Neutrophil (primary cell): ENCODE measurements around the gene SELENOV.

Experiments used
- H3K27ac ChIP-seq: fragments of 200-600 bp; sonication (generic); 2 replicates; pipeline ENCODE4 v1.5.1; 2016; ENCODE audit warnings: mild to moderate bottlenecking, moderate library complexity
- H3K27me3 ChIP-seq: fragments of 200-600 bp; sonication (generic); 2 replicates; pipeline ENCODE4 v1.6.0; 2016; ENCODE audit warnings: mild to moderate bottlenecking
- H3K36me3 ChIP-seq: fragments of 200-600 bp; sonication (generic); 2 replicates; pipeline ENCODE4 v1.5.1; 2017
- H3K4me1 ChIP-seq, 2 experiments: fragments of 200-600 bp in 1 of 2; sonication (generic) in 1 of 2; 1 replicate in 1 of 2; 2 replicates in 1 of 2; pipeline versions ENCODE4 v1.5.1 to v1.6.1; 2013 to 2016; ENCODE audit warnings: low read depth in 1 of 2, low read length in 1 of 2, mild to moderate bottlenecking in 1 of 2, moderate library complexity in 1 of 2; ENCODE audit not compliant: control insufficient read depth in 1 of 2, insufficient read depth in 1 of 2
- H3K4me3 ChIP-seq, 2 experiments: fragments of 200-600 bp in 1 of 2; sonication (generic) in 1 of 2; 1 replicate in 1 of 2; 2 replicates in 1 of 2; pipeline ENCODE4 v1.5.1; 2013 to 2016; ENCODE audit warnings: low read depth in 1 of 2, low read length in 1 of 2, mild to moderate bottlenecking in 1 of 2, moderate library complexity in 1 of 2
- H3K9me3 ChIP-seq: fragments of 200-600 bp; sonication (generic); 2 replicates; pipeline ENCODE4 v1.5.1; 2016
- TF ChIP-seq, protein P1 (sequence below): fragments of 200-600 bp; sonication (generic); IDR thresholded peaks from 2 replicates; pipeline ENCODE4 v1.5.1; 2016; ENCODE audit warnings: antibody characterized with exemption

The SELENOV gene

DNA sequence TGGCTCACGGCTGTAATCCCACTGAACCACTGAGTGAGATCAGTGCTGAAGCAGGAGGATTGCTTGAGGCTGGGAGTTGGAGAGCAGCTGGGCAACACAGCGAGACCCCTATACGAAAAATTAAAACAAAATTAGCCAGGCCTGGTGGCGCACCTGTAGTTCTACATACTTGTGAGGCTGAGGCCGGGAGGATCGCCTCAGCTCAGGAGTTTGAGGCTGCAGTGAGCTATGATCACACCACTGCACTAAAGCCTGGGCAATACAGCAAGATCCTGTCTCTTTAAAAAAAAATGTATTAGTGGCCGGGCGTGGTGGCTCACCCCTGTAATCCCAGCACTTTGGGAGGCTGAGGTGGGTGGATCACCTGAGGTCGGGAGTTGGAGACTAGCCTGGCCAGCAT lies 6.3 kb upstream of the SELENOV start:
- TF ChIP-seq, protein P1, sequence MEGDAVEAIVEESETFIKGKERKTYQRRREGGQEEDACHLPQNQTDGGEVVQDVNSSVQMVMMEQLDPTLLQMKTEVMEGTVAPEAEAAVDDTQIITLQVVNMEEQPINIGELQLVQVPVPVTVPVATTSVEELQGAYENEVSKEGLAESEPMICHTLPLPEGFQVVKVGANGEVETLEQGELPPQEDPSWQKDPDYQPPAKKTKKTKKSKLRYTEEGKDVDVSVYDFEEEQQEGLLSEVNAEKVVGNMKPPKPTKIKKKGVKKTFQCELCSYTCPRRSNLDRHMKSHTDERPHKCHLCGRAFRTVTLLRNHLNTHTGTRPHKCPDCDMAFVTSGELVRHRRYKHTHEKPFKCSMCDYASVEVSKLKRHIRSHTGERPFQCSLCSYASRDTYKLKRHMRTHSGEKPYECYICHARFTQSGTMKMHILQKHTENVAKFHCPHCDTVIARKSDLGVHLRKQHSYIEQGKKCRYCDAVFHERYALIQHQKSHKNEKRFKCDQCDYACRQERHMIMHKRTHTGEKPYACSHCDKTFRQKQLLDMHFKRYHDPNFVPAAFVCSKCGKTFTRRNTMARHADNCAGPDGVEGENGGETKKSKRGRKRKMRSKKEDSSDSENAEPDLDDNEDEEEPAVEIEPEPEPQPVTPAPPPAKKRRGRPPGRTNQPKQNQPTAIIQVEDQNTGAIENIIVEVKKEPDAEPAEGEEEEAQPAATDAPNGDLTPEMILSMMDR, result no peak
- no peak overlapping the region for H3K4me3 ChIP-seq
- H3K27me3 ChIP-seq, result peaks cover 93% of the 10 kb centered on the region
- peaks cover 0 to 3% of the 10 kb centered on the region in 2 experiments for H3K4me1 ChIP-seq
- no peaks in the 10 kb centered on the region for H3K9me3 ChIP-seq
- H3K36me3 ChIP-seq, result no peaks in the 10 kb centered on the region
- H3K27ac ChIP-seq, result no peak overlapping the region

DNA sequence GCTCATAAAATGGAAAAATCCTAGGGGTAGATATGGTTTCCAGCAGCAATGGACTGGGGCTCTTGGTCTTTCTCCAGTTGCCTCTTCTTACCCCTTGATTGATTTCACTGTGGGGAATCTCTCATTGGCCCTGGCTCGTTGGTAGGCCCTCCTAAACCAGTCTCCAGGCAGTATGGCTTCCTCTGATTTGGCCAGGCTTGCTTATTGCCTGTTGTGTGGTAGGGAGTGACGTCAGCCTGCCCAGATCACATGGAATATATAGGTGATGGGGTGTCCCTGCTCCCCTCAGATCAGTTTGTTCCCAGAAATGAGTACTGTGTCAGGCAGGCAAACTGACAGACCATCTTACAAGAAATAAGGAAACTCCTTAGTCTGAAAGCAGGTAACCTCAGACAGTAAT lies 5.7 kb upstream of the SELENOV start:
- TF ChIP-seq, protein P1, result no peak
- Histone ChIP-seq H3K9me3 (no peaks in the 10 kb centered on the region), H3K36me3 (no peaks in the 10 kb centered on the region), H3K4me1 (peaks cover 0 to 3% of the 10 kb centered on the region in 2 experiments), H3K27ac (no peak overlapping the region), H3K4me3 (no peak overlapping the region), H3K27me3 (peaks cover 93% of the 10 kb centered on the region)

DNA sequence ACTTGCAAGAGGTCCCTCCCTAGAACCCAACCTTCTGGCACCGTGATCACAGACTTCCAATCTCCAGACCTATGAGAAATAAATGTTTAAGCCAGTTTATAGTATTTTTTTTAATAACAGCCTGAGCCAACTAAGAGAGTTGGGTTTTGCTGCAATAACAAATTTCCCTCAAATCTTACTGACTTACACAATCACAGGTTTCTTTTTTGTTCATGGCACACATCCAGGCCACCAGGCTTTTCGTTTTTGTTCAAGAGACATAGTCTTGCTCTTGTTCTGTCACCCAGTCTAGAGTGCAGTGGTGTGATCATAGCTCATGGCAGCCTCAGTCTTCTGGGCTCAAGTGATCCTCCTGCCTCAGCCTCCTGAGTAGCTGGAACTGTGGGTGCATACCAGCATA lies 2.0 kb upstream of the SELENOV start:
- TF ChIP-seq, protein P1, result no peak
- Histone ChIP-seq H3K4me3 (no peak overlapping the region), H3K27ac (no peak overlapping the region), H3K36me3 (no peaks in the 10 kb centered on the region), H3K27me3 (peaks cover 93% of the 10 kb centered on the region), H3K4me1 (no peaks in the 10 kb centered on the region), H3K9me3 (no peaks in the 10 kb centered on the region)

DNA sequence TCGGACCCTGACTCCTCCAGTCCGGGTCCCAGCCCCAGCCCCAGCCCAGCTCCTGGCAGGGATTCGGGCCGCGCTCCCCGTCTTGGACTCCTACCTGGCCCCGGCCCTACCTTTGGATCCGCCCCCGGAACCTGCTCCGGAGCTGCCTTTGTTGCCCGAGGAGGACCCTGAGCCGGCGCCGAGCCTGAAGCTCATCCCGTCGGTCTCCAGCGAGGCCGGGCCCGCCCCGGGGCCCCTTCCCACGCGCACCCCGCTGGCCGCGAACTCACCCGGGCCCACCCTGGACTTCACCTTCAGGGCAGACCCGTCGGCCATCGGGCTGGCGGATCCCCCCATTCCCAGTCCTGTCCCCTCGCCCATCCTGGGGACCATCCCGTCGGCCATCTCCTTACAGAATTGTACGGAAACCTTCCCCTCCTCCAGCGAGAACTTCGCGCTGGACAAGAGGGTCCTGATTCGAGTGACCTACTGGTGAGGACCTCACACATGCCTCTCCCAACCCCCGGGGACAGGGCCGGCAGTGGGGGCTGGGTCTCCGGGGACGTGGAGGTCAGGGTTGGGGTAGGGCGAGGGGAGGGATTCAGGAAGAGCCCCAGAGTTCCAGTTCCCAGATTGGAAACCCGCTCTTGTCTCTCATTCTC lies 732 bp downstream of the SELENOV start:
- TF ChIP-seq, protein P1, result no peak
- Histone ChIP-seq H3K9me3 (no peaks in the 10 kb centered on the region), H3K27me3 (peaks cover 94% of the 10 kb centered on the region), H3K27ac (no peak overlapping the region), H3K4me1 (no peaks in the 10 kb centered on the region), H3K36me3 (no peaks in the 10 kb centered on the region), H3K4me3 (no peak overlapping the region)

DNA sequence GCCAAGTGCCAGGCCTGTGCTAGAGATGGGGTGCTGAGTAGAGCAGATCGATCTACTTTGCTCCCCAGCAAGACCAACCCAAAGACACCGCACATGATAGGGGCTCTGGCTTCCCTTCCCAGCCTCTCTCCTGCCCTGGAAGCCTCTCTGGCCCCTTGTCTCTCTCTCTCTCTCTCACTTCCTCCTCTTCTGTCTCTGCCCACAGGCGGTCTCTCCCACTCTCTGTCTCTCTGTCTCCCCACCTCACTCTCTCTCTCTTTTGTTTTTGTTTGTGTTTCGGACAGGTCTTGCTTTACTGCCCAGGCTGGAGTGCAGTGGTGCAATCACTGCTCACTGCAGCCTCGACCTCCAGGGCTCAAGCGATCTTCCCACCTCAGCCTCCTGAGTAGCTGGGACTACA lies 1.3 kb downstream of the SELENOV start:
- Histone ChIP-seq H3K4me1 (no peaks in the 10 kb centered on the region), H3K4me3 (no peak overlapping the region), H3K9me3 (no peaks in the 10 kb centered on the region), H3K36me3 (no peaks in the 10 kb centered on the region), H3K27me3 (peaks cover 88% of the 10 kb centered on the region), H3K27ac (no peak overlapping the region)
- TF ChIP-seq, protein P1, result no peak
